GM12878 (cell line): ENCODE measurements around the gene FYB1. TPM values are rescaled to one million over a fixed set of nuclear protein-coding genes. Genes with fewer than 3 reads are reported as not detected.

Experiments used
- ATAC-seq: fragments of 200-7000 bp; cut with Tn5 transposase; 3 replicates; pipeline ENCODE4 v1.9.1; 2020; ENCODE audit warnings: mild to moderate bottlenecking, moderate library complexity
- BruUV-seq: library from RNA; stranded (reverse); fragments of 400-500 nt; replicated peaks from 2 replicates; lab custom pipeline; 2021; lab: Mats Ljungman, UMichigan
- CTCF ChIA-PET: fragments of 300-600 bp; sonication (Branson Sonifier 250); formaldehyde crosslinking; extraction: SDS; loops from one replicate; lab custom pipeline; 2021; ENCODE audit warnings: inconsistent platforms; lab: Yijun Ruan, JAX
- POLR2A ChIA-PET: fragments of 350-600 bp; formaldehyde crosslinking; extraction: SDS; loops from one replicate; lab custom pipeline; 2021; ENCODE audit warnings: inconsistent platforms; lab: Charles Lee
- RAD21 ChIA-PET: fragments of 300-600 bp; sonication (Branson Sonifier 250); formaldehyde crosslinking; loops from one replicate; lab custom pipeline; 2023; ENCODE audit warnings: antibody characterized with exemption; ENCODE audit not compliant: unreplicated experiment; lab: Charles Lee
- SMC1A ChIA-PET: fragments of 300-600 bp; sonication (Branson Sonifier 250); formaldehyde crosslinking; loops from one replicate; lab custom pipeline; 2023; ENCODE audit not compliant: unreplicated experiment, uncharacterized antibody; lab: Charles Lee
- DNase-seq: peaks from one replicate; pipeline ENCODE4 v3.0.0-alpha.2; 2011; ENCODE audit warnings: low read depth, low spot score
- FAIRE-seq: peaks from 3 replicates; lab custom pipeline; 2011; peaks lifted over from hg19 to GRCh38; lab: Jason Lieb, UNC
- H2AFZ ChIP-seq: 2 replicates; pipeline ENCODE4 v1.6.0; 2011; ENCODE audit warnings: low read depth, low read length, control low read depth; ENCODE audit not compliant: control insufficient read depth
- H3K27ac ChIP-seq: 2 replicates; pipeline ENCODE4 v1.5.1; 2011; ENCODE audit warnings: control low read depth; ENCODE audit not compliant: control insufficient read depth, insufficient read depth
- H3K27me3 ChIP-seq, 2 experiments: replicated peaks in 1 of 2; 2 replicates each; pipeline versions ENCODE4 v1.6.0 to v1.6.1; 2011; ENCODE audit warnings: low read length in 1 of 2; ENCODE audit not compliant: control insufficient read depth in 2 of 2, insufficient read depth in 2 of 2
- H3K36me3 ChIP-seq, 2 experiments: 2 replicates each; pipeline ENCODE4 v1.5.1; 2011; ENCODE audit warnings: low read length in 1 of 2; ENCODE audit not compliant: control insufficient read depth in 2 of 2, insufficient read depth in 2 of 2
- H3K4me1 ChIP-seq: 2 replicates; pipeline ENCODE4 v1.6.1; 2011; ENCODE audit warnings: mild to moderate bottlenecking, low read length, moderate library complexity, mixed read lengths; ENCODE audit not compliant: control insufficient read depth, insufficient read depth
- H3K4me2 ChIP-seq: 2 replicates; pipeline ENCODE4 v1.6.0; 2011; ENCODE audit warnings: control low read depth; ENCODE audit not compliant: control insufficient read depth, insufficient read depth
- H3K4me3 ChIP-seq: fragments of 200-600 bp; sonication (generic); 2 replicates; pipeline ENCODE4 v1.5.1; 2016
- H3K79me2 ChIP-seq: 2 replicates; pipeline ENCODE4 v1.6.0; 2011; ENCODE audit warnings: low read length; ENCODE audit not compliant: control insufficient read depth, insufficient read depth
- H3K9ac ChIP-seq: 2 replicates; pipeline ENCODE4 v1.8.0; 2011; ENCODE audit warnings: low read length, control low read depth, mixed read lengths; ENCODE audit not compliant: control insufficient read depth, insufficient read depth
- H3K9me3 ChIP-seq: replicated peaks from 3 replicates; pipeline ENCODE4 v1.5.1; 2011; ENCODE audit warnings: mild to moderate bottlenecking, low read length; ENCODE audit not compliant: control insufficient read depth, insufficient read depth
- H4K20me1 ChIP-seq: 2 replicates; pipeline ENCODE4 v1.6.0; 2011; ENCODE audit not compliant: control insufficient read depth, insufficient read depth
- BHLHE40 ChIP-seq, 2 experiments: fragments of 450-650 bp in 1 of 2; IDR thresholded peaks; 2 replicates each; pipeline ENCODE4 v1.6.1; 2011 to 2017; ENCODE audit warnings: low read depth in 2 of 2, borderline replicate concordance in 1 of 2, improper control_type of control experiment in 1 of 2, low read length in 1 of 2, mild to moderate bottlenecking in 1 of 2
- CEBPB ChIP-seq, 2 experiments: fragments of 150-350 bp in 1 of 2; IDR thresholded peaks; 2 replicates each; pipeline ENCODE4 v1.6.1; 2012 to 2014; ENCODE audit warnings: low read depth in 2 of 2, low read length in 2 of 2, borderline replicate concordance in 1 of 2, inconsistent platforms in 1 of 2
- CHD4 ChIP-seq: fragments of 200-600 bp; sonication (generic); IDR thresholded peaks from 2 replicates; pipeline ENCODE4 v1.6.1; 2016; ENCODE audit warnings: mild to moderate bottlenecking
- HSF1 ChIP-seq: fragments of 150-350 bp; IDR thresholded peaks from 2 replicates; pipeline ENCODE4 v1.6.1; 2014; ENCODE audit warnings: mild to moderate bottlenecking, low read depth, low read length
- JUNB ChIP-seq: IDR thresholded peaks from 2 replicates; pipeline ENCODE4 v1.6.1; 2016; ENCODE audit warnings: antibody characterized with exemption, mild to moderate bottlenecking
- KDM1A ChIP-seq: fragments of 200-600 bp; sonication (generic); IDR thresholded peaks from 2 replicates; pipeline ENCODE4 v1.6.1; 2016; ENCODE audit warnings: borderline replicate concordance
- LARP7 ChIP-seq: fragments of 450-650 bp; IDR thresholded peaks from 2 replicates; pipeline ENCODE4 v1.6.1; 2017; ENCODE audit warnings: mild to moderate bottlenecking
- NFYB ChIP-seq: IDR thresholded peaks from 2 replicates; pipeline ENCODE4 v1.6.1; 2011; ENCODE audit warnings: low read depth, mild to moderate bottlenecking, low read length, improper control_type of control experiment, moderate library complexity; ENCODE audit not compliant: insufficient read depth
- PKNOX1 ChIP-seq: fragments of 450-650 bp; IDR thresholded peaks from 2 replicates; pipeline ENCODE4 v1.6.1; 2016; ENCODE audit warnings: mild to moderate bottlenecking
- POLR2AphosphoS5 ChIP-seq: IDR thresholded peaks from 2 replicates; pipeline ENCODE4 v1.6.1; 2011; ENCODE audit warnings: mild to moderate bottlenecking, low read length, inconsistent platforms
- POU2F2 ChIP-seq: IDR thresholded peaks from 3 replicates; pipeline ENCODE4 v1.6.1; 2011; ENCODE audit warnings: low read depth, mild to moderate bottlenecking, low read length, borderline replicate concordance
- SKIL ChIP-seq: fragments of 450-650 bp; IDR thresholded peaks from 2 replicates; pipeline ENCODE4 v1.6.1; 2017; ENCODE audit warnings: mild to moderate bottlenecking, low read depth, inconsistent platforms; ENCODE audit not compliant: poor library complexity, severe bottlenecking
- SRF ChIP-seq, 2 experiments: IDR thresholded peaks; 2 replicates each; pipeline ENCODE4 v1.6.1; 2011; ENCODE audit warnings: low read depth in 2 of 2, low read length in 2 of 2, mild to moderate bottlenecking in 1 of 2, moderate library complexity in 1 of 2
- TBL1XR1 ChIP-seq: IDR thresholded peaks from 2 replicates; pipeline ENCODE4 v1.6.1; 2012; ENCODE audit warnings: low read depth, low read length, improper control_type of control experiment
- USF1 ChIP-seq: IDR thresholded peaks from 2 replicates; pipeline ENCODE4 v1.6.1; 2011; ENCODE audit warnings: borderline replicate concordance, low read depth, mild to moderate bottlenecking, moderate library complexity, mixed read lengths, low read length; ENCODE audit not compliant: insufficient read depth; ENCODE audit errors: extremely low read length
- WGBS: methylation state at CpG from one replicate; pipeline ENCODE4 v1.1.6; 2016; ENCODE audit warnings: low lambda C conversion rate; ENCODE audit not compliant: insufficient replicate concordance, insufficient coverage; ENCODE audit errors: missing lambda C conversion rate; 5-methylcytosine and 5-hydroxymethylcytosine counted together
- in situ Hi-C: fragments of 300-500 bp; cut with MboI; formaldehyde crosslinking; loops from 9 replicates; pipeline ENCODE4 v1.14.3; 2018; ENCODE audit warnings: mixed read lengths
- intact Hi-C: fragments of 100-400 bp; cut with micrococcal nuclease; formaldehyde crosslinking; loops from one replicate; pipeline ENCODE4 v1.14.2; 2022; ENCODE audit not compliant: unreplicated experiment
- polyA plus RNA-seq, 11 experiments: library from polyadenylated mRNA; depleted of rRNA in 4 of 11; unstranded in 6 of 11; stranded (reverse) in 5 of 11; fragments of >200 nt; fragmentation: Nextera tagmentation in 4 of 11; fragmentation: Illumina TruSeq in 1 of 11; extraction: Ambion mirVana in 4 of 11; extraction: Trizol in 1 of 11; gene quantifications; 1 replicate in 1 of 11; 2 replicates in 10 of 11; pipeline versions ENCODE4 v1.2.1 to v1.2.3, GENCODE V29; 2011 to 2016; ENCODE audit warnings: inconsistent platforms in 2 of 11, missing spikeins in 2 of 11, low read depth in 1 of 11
- total RNA-seq, 4 experiments: library from RNA; depleted of rRNA in 3 of 4; stranded (reverse); fragments of >200 nt in 3 of 4; fragmentation: Illumina TruSeq in 1 of 4; extraction: Trizol in 1 of 4; gene quantifications; 2 replicates each; pipeline versions ENCODE4 v1.2.1 to v1.2.3, GENCODE V29; 2013 to 2021

Gene FYB1
- total and polyA plus RNA-seq, 10 of the 15 experiments (the other 5 are each of a cell fraction or from before 2014, with no cell fraction given) = 0.06 to 4.3 (median 0.25) TPM; not detected in 2

- RAD21 ChIA-PET = no interaction called here
- SMC1A ChIA-PET = interaction anchor here (1.5 to 2.1 kb wide), 2 partner anchors 11 to 42 kb away, joined by 3 to 7 read pairs; no protein-coding TSS in a partner anchor
- intact Hi-C loops (no loop called here), in situ Hi-C loops (no loop called here)
- DNase-seq (no peak), FAIRE-seq (no peak), ATAC-seq (no peak)
- CTCF ChIA-PET = interaction anchor here (1.7 kb wide), 1 partner anchor 13 kb away, joined by 5 read pairs; no protein-coding TSS in a partner anchor
- Histone ChIP-seq H3K27ac (no peak overlapping the region), H2AFZ (no peak overlapping the region), H3K4me2 (no peak overlapping the region), H3K27me3 (no peaks in the 10 kb centered on the region), H3K4me1 (no peaks in the 10 kb centered on the region), H3K9me3 (no peaks in the 10 kb centered on the region), H3K36me3 (no peaks in the 10 kb centered on the region), H3K9ac (no peak overlapping the region), H4K20me1 (no peaks in the 10 kb centered on the region), H3K79me2 (no peaks in the 10 kb centered on the region), H3K4me3 (no peak overlapping the region)
- BruUV-seq = no TSS peak
- POLR2A ChIA-PET = no interaction called here
- TF ChIP-seq SRF (IDR thresholded peaks at IDR 0.05; ENCODE audit: low read depth in 2 of 2, low read length in 2 of 2) = no peak
- TF ChIP-seq POLR2AphosphoS5 = no peak
- TF ChIP-seq SKIL = no peak
- TF ChIP-seq HSF1 = no peak
- no peak for TF ChIP-seq BHLHE40 (IDR thresholded peaks at IDR 0.05; ENCODE audit: borderline replicate concordance in 1 of 2, low read depth in 2 of 2, low read length in 1 of 2)
- no peak for TF ChIP-seq TBL1XR1
- TF ChIP-seq CEBPB (IDR thresholded peaks at IDR 0.05; ENCODE audit: borderline replicate concordance in 1 of 2, low read depth in 2 of 2, low read length in 2 of 2) = no peak
- no peak for TF ChIP-seq KDM1A
- no peak for TF ChIP-seq NFYB
- no peak for TF ChIP-seq PKNOX1
- no peak for TF ChIP-seq USF1
- no peak for TF ChIP-seq CHD4
- no peak for TF ChIP-seq LARP7
- TF ChIP-seq JUNB = no peak
- TF ChIP-seq POU2F2 = no peak
- 47% methylated on average over 2 of the region's 2 CpGs for WGBS
Observed at GRCh38 chr5:39121922-39122321, 97.4 kb downstream of the FYB1 start.
